K562 (cell line): ENCODE measurements around the gene RNF168.

Source experiments
- CREB1 ChIP-seq, 2 experiments: sonication (generic) in 1 of 2; formaldehyde crosslinking in 1 of 2; IDR thresholded peaks; 2 replicates each; pipeline versions ENCODE4 v1.6.1 to v1.8.0; 2012 to 2022; ENCODE audit warnings: inconsistent platforms in 1 of 2, mild to moderate bottlenecking in 1 of 2, missing genetic modification reagents in 1 of 2, moderate library complexity in 1 of 2
- ESRRA ChIP-seq: fragments of 450-650 bp; IDR thresholded peaks from 2 replicates; pipeline ENCODE4 v1.6.1; 2014; ENCODE audit warnings: low read depth, mild to moderate bottlenecking, moderate library complexity, borderline replicate concordance
- PML ChIP-seq: IDR thresholded peaks from 2 replicates; pipeline ENCODE4 v1.6.1; 2012; ENCODE audit warnings: low read length, inconsistent platforms
- POLR2A ChIP-seq: fragments of 450-650 bp; conservative IDR thresholded peaks from 2 replicates; pipeline ENCODE4 v1.6.1; 2016
- POLR2AphosphoS5 ChIP-seq: IDR thresholded peaks from 2 replicates; pipeline ENCODE4 v1.6.1; 2011; ENCODE audit warnings: mild to moderate bottlenecking, low read depth, low read length, moderate library complexity; ENCODE audit not compliant: control insufficient read depth, insufficient read depth
- PYGO2 ChIP-seq: fragments of 450-650 bp; IDR thresholded peaks from 2 replicates; pipeline ENCODE4 v1.6.1; 2016; ENCODE audit warnings: mild to moderate bottlenecking, missing genetic modification characterization, moderate library complexity, missing compliant biosample characterization
- RAD21 ChIP-seq, 2 experiments: fragments of 250-450 bp in 1 of 2; fragments of 450-650 bp in 1 of 2; sonication (Bioruptor Pico) in 1 of 2; formaldehyde crosslinking in 1 of 2; IDR thresholded peaks in 1 of 2; conservative IDR thresholded peaks in 1 of 2; 2 replicates each; pipeline versions ENCODE4 v1.4.0 to v1.8.0; 2020 to 2022; ENCODE audit warnings: mild to moderate bottlenecking in 2 of 2, moderate library complexity in 1 of 2
- RNF2 ChIP-seq: sonication (generic); IDR thresholded peaks from 2 replicates; pipeline ENCODE4 v1.6.1; 2016
- STAG1 ChIP-seq: sonication (generic); formaldehyde crosslinking; IDR thresholded peaks from 2 replicates; pipeline ENCODE4 v1.5.0; 2020; ENCODE audit warnings: missing genetic modification reagents, borderline replicate concordance
- TAF1 ChIP-seq: IDR thresholded peaks from 2 replicates; pipeline ENCODE4 v1.6.1; 2011; ENCODE audit warnings: mild to moderate bottlenecking, low read length, moderate library complexity; ENCODE audit not compliant: insufficient read depth, control insufficient read depth, severe bottlenecking; ENCODE audit errors: extremely low read depth
- TARDBP ChIP-seq: fragments of 450-650 bp; IDR thresholded peaks from 2 replicates; pipeline ENCODE4 v1.6.1; 2016
- TF ChIP-seq, protein P1 (sequence below): conservative IDR thresholded peaks from 2 replicates; pipeline ENCODE4 v1.6.1; 2011; ENCODE audit warnings: low read depth, mild to moderate bottlenecking, low read length; ENCODE audit not compliant: control insufficient read depth
- TF ChIP-seq, protein P2 (sequence below), 3 experiments: IDR thresholded peaks in 2 of 3; conservative IDR thresholded peaks in 1 of 3; 2 replicates each; pipeline ENCODE4 v1.5.1; 2011 to 2012; ENCODE audit warnings: low read length in 3 of 3, mild to moderate bottlenecking in 3 of 3, control low read depth in 2 of 3, improper control_type of control experiment in 1 of 3, inconsistent platforms in 1 of 3, low read depth in 1 of 3, mixed read lengths in 1 of 3, moderate library complexity in 1 of 3; ENCODE audit not compliant: insufficient read depth in 2 of 3
- TF ChIP-seq, protein P3 (sequence below): fragments of 250-450 bp; sonication (Bioruptor Pico); IDR thresholded peaks from 2 replicates; pipeline ENCODE4 v1.4.0; 2020

DNA sequence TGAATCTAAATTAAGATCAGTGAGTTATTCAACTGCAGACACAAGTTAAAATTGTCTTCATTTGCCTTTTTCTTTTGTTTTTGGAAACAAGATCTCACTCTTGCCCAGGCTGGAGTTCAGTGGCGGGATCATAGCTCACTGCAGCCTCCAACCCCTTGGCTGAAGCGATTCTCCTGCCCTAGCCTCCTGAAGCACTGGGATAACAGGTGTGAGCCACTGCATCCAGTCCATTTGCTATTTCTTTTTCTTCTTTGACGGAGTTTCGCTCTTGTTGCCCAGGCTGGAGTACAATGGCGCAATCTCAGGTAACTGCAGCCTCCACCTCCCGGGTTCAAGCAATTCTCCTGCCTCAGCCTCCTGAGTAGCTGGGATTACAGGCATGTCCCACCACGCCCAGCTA lies 10.3 kb downstream of the RNF168 start:
- TF ChIP-seq CREB1 (IDR thresholded peaks at IDR 0.05), result no peak
- no peak for TF ChIP-seq CREB1 (CRISPR knock-in tag; IDR thresholded peaks at IDR 0.05)
- TF ChIP-seq POLR2A, result no peak
- no peak for TF ChIP-seq RAD21 (CRISPR knock-in tag; conservative IDR thresholded peaks at IDR 0.05 in 1 of 2, IDR thresholded peaks at IDR 0.05 in 1 of 2)
- TF ChIP-seq, protein P1, sequence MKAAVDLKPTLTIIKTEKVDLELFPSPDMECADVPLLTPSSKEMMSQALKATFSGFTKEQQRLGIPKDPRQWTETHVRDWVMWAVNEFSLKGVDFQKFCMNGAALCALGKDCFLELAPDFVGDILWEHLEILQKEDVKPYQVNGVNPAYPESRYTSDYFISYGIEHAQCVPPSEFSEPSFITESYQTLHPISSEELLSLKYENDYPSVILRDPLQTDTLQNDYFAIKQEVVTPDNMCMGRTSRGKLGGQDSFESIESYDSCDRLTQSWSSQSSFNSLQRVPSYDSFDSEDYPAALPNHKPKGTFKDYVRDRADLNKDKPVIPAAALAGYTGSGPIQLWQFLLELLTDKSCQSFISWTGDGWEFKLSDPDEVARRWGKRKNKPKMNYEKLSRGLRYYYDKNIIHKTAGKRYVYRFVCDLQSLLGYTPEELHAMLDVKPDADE, result no peak
- no peak for TF ChIP-seq POLR2AphosphoS5
- TF ChIP-seq TARDBP, result no peak
- no peak for TF ChIP-seq TAF1
- TF ChIP-seq PYGO2 (tag), result no peak
- TF ChIP-seq STAG1, result no peak
- TF ChIP-seq RNF2, result no peak
- TF ChIP-seq, protein P2, sequence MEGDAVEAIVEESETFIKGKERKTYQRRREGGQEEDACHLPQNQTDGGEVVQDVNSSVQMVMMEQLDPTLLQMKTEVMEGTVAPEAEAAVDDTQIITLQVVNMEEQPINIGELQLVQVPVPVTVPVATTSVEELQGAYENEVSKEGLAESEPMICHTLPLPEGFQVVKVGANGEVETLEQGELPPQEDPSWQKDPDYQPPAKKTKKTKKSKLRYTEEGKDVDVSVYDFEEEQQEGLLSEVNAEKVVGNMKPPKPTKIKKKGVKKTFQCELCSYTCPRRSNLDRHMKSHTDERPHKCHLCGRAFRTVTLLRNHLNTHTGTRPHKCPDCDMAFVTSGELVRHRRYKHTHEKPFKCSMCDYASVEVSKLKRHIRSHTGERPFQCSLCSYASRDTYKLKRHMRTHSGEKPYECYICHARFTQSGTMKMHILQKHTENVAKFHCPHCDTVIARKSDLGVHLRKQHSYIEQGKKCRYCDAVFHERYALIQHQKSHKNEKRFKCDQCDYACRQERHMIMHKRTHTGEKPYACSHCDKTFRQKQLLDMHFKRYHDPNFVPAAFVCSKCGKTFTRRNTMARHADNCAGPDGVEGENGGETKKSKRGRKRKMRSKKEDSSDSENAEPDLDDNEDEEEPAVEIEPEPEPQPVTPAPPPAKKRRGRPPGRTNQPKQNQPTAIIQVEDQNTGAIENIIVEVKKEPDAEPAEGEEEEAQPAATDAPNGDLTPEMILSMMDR (IDR thresholded peaks at IDR 0.05 in 2 of 3, conservative IDR thresholded peaks at IDR 0.05 in 1 of 3; ENCODE audit: insufficient read depth in 2 of 3, low read depth in 1 of 3, low read length in 3 of 3), result no peak
- TF ChIP-seq PML, result no peak
- TF ChIP-seq, protein P3, sequence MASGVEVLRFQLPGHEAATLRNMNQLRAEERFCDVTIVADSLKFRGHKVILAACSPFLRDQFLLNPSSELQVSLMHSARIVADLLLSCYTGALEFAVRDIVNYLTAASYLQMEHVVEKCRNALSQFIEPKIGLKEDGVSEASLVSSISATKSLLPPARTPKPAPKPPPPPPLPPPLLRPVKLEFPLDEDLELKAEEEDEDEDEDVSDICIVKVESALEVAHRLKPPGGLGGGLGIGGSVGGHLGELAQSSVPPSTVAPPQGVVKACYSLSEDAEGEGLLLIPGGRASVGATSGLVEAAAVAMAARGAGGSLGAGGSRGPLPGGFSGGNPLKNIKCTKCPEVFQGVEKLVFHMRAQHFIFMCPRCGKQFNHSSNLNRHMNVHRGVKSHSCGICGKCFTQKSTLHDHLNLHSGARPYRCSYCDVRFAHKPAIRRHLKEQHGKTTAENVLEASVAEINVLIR (CRISPR knock-in tag), result no peak
- no peak for TF ChIP-seq ESRRA
